Stromal cell of bone marrow (primary cell): ENCODE results near the gene NEURL1.
"Not testable (repeated sequence)": the region's sequence is repeated elsewhere in the genome, so short reads cannot be mapped to it uniquely, and the experiment has no call there.

Experiments used
- DNase-seq: peaks from one replicate; pipeline ENCODE4 v3.0.0-alpha.2; 2012; ENCODE audit warnings: low read depth

Gene NEURL1

DNA sequence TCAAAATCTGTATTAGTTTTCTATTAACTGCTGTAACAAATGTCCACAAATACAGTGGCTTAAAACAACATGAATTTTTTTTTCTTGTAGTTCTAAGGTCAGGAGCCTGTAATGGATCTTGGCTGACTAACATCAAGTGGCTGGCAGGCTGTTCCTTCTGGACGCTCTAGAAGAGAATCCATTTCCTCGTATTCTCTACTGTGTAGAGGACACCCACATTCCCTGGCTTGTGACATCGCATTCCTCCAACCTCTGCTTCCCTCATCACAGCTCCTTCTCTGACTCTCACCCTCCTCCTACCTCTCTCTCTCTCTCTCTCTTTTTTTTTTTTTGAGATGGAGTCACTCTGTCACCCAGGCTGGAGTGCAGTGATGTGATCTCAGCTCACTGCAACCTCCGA lies 30.0 kb upstream of the NEURL1 start:
- no peak for DNase-seq

DNA sequence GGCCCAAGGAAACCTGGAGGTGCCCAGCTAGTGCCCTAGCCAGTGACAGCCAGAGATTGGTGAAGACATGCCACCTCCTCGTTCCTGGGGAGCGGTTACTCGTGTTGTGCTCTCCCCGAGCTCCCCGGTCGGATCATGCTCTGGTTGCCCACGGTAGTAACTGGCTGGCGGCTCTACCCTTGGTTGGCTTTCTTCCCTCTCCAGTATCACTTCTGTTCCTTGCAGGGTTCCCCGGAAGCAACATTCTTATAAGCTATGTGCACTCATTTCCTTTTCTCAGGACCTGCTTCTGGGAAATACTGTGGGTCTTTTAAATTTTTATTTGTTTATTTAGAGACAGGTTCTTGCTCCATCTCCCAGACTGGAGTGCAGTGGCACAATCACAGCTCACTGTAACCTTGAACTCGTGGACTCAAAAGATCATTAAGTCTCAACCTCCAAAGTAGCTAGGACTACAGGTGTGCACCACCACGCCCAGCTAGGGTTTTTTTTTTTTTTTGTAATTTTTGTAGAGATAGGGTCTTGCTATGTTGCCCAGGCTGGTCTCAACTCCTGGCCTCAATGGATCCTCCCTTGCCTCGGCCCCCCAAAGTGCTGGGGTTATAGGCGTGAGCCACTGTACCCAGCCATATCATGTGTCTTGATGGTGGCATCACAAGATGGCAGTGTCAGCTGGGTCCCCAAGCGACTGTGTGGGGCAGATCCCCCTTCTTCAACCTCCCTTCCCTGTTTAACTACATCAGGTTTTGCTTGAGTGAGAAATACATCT lies 27.9 kb upstream of the NEURL1 start:
- no peak for DNase-seq

DNA sequence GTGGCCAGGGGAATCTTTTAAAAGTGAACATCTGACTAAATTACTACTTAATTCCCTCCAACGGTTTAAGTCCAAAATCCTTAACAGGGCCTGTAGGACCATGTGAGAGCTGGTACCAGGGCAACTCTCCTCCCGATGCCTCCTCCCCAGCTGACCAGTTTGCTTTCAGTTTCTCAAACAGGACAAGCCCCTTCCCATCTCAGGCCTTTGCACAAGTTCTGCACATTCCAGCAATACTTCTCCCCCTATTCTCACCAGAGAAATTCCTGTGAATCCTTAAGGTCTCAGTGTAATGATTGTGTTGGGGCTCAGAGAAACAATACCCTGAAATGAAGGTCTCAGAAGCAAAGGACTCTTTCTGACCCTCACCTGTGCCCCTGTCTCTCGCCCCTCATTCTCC lies 26.8 kb upstream of the NEURL1 start:
- DNase-seq, result no peak

DNA sequence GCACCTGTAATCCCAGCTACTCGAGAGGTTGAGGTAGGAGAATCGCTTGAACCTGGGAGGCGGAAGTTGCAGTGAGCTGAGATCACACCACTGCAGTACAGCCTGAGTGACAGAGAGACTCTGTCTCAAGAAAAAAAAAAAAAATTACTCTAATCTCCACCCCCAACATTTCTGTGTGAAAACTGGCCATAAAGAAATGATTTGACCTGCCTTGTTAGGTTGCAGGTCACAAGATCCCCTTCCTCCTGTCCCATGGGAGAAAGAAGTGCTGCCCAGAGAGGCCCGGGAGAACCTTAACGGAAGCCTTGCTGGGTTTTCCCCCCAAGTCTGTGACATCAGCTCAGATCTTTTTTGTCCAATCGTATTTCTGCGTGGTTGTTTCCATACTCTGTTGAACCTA lies 26.1 kb upstream of the NEURL1 start:
- DNase-seq, result no peak

DNA sequence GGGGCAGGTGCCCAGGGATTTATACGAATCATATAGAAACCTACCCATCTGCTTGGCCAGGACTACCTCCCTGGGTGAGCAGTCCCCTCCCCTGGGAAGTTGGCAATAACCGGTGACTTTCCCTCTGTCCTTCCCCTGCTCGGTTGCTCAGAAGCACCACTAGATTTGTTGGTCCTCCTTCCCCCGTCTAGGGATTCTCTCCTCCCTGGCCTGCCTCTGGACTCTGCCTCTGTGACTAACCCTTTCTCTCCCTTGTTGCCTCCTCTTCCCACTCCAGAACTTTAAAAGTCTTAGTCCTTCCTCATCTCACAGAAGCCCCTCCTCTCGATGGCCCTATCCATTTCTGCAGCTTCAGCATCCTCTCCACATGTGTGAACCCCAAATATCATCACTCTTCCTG lies 24.3 kb upstream of the NEURL1 start:
- DNase-seq, result no peak

DNA sequence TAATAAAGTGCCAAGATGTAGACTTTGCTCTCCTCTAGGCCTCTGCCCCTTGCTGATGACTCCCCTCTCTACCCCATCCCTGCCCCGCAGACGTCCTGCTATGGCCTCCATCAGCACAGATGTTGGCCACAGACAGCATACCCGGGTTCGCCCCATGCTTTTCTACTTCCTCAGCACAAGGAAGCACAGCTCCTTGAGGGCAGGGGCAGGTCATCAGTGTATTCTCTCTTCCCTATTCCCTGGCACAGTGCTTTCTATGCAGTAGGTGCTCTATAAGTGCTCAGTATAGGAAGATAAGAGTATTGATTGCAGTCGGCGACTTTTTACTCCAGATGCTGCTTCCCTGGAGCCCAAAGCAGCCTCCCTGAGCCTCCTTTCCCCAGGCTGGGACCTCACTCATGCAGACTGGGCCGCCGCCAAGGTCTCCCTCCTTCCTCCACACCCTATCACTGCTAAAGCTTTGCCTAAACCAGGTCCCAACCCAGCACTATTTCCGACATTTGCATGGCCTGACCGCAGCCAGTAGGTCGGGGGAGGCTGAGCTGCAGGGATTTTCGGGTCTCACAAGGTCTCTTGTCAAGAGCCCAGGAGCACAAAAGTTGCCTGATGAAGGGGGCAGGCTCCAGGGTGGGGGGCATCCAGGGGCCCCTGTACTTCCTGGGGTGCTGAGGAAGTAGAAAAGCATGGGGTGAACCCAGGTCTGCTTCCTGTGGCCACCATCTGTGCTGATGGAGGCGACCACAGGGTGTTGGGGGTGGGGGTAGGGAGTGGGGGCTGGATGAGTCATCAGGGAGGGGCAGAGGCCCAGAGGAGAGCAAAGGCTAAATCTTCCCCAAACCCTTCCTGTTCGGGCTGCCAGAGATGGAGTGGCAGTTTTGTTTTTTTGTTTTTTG lies 22.5 kb upstream of the NEURL1 start:
- DNase-seq, result no peak

DNA sequence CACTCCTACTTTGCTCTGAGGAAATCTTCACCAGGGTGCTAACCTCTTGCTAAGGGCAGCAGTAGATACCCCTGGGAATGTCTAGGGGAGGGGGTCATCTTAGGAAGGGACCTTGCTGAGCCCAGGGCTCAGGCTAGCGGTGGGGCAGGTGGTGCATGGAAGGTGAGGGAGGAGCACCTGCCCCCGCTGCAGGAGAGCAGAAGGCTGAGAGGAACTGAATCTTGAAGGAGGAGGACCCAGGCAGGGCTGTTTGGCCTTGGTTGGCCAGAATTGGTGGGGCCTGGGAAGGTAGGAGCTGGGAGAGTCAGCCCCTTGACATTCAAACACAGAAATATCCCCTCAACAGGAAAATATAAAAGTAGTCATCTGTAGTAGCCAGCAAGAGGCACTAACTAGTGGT lies 21.5 kb upstream of the NEURL1 start:
- no peak for DNase-seq

DNA sequence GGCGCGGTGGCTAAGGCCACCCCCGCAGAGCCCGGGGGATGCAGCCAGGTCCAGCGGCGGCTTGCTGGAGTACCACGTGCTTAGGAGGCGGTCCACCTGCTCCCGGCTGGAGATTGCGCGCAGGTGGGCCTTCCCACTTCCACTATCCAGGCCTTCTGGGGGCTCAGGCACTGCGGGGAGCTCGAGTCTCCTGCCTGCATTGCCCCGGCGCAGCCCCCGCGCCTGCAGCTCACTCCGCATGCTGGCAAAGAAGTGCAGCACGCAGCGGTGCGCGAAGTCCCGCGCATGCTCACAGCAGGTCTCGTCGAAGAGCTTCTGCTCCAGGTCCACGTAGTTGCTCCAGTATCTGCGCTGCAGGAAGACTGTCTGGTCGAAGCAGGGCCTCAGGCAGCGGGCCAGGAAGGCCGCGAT lies 20.2 kb upstream of the NEURL1 start:
- DNase-seq, result no peak

DNA sequence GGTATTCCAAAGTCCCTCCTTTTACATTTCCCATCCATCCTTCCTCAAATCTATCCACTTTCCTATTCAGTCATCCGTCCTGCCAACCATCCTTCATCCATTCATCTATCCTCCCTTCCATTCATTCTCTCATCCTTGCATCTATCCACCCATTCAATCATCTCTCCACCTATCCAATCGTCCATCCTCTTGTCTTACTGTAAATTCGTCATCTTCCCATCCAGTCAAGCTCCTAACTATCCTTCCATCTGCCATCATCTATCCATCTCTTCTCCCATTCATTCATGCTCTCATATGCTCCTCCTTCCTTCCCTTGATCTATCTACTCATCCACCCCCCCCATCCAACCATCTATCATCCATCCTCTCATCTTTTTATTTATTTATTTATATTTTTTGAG lies 19.4 kb upstream of the NEURL1 start:
- no peak for DNase-seq

DNA sequence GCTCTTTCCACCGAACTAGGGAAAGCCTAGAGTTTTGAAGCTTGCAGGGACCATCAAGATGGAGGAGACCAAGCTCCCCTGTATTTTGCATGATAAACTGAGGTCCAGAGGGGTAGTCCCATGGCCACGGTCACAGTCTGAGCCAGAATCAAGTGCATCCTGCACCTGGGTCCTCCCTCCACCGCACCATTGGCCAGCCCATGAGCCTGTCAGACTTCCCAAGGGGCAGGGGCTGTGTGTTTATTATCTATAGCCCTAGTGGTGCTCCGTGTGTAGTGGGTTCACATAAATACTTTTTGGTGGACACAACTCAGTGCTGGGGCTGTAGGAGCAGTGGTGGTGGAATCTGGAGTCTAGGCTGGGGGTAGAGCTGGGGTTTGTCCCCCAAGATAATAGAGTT lies 18.1 kb upstream of the NEURL1 start:
- DNase-seq, result no peak

DNA sequence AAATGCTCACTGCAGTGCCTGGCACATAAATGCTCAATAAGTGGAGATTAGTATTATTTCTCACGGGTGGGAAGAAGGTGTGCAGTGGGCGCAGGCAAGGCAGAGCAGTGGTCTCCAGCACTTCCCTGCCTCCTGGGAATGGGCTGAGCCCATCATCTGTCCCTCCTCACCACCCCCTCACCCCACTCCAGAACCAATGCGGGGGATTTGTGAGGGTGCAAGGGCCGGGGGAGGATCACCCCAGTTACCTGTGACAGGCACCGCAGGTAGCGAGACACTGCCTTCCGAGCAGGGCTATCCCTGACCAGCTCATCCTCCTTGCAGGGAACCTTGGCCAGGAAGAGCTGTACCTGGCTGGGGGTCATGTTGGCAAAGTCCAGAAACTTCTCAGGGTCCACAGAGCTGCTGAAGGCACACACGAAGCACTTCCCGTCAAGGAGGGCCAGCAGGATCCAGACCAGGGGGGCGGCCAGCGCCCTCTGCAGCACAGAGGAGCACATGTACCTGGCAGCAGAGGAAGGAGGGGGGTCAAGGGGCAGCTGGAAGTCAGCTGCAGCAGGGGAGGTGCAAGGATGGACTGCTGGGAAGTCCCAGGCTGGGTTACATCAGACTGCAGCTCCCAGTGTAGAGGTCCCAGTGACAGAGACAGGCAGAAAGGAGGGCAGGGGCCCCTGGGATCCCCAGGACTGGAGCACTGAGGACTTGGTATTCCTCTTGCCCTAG lies 17.3 kb upstream of the NEURL1 start:
- DNase-seq, result no peak

DNA sequence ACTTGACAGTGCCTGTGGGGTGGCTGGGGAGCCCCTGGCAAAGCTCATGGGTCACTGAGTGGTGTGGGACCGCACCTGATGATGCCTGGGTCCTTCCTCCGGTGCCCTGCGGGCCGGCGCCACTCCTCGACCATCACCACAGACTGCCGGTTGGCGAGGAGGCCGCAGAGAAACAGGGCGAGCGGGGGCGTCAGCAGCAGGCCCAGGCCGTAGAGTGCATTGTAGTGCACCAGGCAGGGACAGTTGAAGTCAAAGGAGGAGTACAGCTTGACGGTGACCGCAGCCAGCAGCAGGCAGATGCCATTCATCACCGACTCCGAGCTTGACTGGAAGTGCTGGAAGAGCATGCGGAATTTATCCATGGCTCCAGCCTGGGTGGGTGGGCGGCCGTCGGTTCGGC lies 14.8 kb upstream of the NEURL1 start:
- DNase-seq, result no peak

DNA sequence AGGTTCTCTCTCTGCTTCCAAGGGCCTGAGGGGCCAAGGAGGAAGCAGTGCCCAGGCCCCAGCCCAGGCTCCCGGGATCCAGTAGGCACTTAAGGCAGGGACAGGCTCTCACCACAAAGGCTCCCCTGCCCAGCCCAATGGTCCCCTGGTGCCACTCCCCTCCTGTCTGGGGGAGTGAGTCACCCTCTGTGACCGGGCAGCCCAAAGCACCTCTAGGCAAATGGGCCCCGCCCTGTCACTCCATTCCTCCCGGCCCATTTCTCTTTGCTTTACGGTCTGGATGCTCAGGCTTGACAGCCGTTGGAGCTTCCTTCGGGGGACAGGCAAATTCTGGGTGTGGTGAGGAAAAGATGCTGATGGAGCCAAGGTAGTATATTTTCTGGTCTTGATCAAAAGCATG lies 14.4 kb upstream of the NEURL1 start, which contains the start of gene CALHM3:
CALHM3 (minus strand) TSS at position 106 of the 400 bp plus-strand sequence. CDS start 208 bp downstream, outside the sequence.
- no peak for DNase-seq

DNA sequence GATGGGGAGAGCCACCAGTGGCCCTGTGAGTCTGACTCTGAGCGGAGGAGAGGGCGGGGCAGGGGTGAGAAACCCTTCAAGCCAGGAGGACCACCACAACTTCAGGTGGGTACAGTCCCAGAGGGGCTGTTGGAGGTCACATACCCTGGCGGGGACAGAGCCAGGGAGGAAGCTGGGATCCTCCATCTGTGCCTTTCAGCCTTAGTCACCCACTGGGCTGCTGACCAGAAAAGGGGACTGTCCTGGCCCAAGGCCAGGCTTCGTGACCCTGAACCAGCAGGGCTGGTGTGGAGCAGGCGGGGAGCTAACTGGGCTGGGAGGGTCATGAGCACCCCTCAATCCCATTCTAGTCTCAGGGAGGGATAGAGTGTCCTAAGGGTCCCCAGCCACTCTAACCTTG lies 13.0 kb upstream of the NEURL1 start:
- no peak for DNase-seq

DNA sequence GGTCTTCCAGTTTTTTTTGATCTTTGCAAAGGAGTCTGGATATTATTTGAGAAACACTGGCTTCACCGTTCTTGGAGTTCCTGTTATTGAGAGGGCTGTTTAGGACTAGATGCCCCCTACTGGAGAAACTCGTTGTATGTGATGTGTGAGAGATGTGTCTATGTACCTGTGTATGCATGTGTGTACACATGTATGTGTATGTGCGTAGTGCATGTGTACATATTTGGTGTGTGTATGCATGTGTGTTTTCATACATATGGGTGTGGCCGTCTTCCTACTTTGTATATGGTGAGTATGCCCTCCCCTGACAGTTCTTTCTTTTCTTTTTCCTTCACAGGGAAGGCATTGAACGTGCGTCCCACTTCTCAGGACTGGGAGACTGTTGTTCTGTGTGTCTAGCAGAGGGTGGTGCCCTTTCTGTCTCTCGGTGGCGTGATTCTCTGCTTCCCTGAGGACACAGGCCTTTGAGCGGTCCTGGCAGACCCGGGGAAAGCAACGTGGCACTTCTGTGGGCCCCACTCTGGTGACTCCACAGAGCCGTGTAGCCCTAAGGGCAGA lies 11.5 kb upstream of the NEURL1 start:
- DNase-seq, result peak; percentile 64

DNA sequence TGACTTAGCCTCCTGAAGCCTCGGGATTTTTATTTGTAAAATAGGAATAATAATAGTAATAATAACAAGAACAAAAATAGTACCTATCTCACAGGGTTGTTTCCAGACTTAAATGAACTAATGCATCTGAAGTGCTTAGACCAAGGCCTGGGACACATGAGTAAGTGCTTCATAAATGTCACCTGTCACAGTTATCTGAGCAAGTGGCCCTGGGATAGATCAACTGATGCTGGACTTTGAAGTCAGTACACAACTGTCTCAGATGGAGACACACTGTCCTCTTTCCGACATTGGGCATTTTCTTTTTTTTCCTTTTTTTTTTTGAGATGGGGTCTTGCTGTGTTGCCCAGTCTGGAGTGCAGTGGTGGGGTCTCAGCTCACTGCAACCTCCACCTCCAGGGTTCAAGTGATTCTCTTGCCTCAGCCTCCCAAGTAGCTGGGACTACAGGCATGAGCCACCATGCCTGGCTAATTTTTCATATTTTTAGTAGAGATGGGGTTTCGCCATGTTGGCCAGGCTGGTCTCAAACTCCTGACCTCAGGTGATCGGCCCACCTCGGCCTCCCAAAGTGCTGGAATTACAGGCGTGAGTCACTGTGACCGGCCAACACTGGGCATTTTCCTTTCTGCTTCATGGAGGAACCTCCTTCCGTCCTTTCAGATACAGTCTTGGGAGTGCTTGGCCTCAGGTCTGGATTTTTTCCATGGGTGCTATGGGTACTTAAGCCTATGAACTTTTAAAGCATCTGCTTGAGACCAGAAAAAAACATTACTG lies 6.7 kb upstream of the NEURL1 start:
- DNase-seq, result not testable (repeated sequence)

DNA sequence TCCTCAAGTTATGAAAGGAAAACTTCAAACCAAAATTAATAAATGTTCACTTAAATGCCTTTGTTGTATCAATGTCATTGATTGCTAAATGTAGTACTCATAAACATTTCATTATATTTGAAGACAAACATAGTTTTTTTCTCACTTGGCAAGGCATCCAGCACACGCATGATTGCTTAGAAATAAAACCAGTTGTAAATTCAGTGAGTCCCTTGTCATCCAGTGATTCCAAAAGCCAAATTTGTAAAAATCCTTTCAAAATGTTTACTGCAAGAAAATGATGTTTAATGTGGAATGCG lies 6.1 kb upstream of the NEURL1 start:
- DNase-seq, result no peak

DNA sequence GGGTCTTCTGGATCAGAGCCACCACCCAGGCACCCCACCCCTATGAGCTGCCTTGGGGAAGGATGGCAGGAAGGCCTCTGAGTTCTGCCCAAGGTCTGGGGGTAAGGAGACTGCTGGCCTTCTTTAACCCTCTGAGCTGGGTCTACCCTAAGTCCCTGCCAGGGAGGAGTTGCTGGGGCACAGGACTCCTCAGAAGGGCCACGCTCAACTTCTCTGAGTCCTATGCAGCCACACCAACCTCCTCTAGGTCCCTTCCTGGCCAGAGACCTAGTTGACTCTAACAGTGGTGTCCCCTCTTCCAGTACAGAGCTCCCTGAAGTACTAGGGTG lies 2.6 kb upstream of the NEURL1 start:
- DNase-seq, result no peak

DNA sequence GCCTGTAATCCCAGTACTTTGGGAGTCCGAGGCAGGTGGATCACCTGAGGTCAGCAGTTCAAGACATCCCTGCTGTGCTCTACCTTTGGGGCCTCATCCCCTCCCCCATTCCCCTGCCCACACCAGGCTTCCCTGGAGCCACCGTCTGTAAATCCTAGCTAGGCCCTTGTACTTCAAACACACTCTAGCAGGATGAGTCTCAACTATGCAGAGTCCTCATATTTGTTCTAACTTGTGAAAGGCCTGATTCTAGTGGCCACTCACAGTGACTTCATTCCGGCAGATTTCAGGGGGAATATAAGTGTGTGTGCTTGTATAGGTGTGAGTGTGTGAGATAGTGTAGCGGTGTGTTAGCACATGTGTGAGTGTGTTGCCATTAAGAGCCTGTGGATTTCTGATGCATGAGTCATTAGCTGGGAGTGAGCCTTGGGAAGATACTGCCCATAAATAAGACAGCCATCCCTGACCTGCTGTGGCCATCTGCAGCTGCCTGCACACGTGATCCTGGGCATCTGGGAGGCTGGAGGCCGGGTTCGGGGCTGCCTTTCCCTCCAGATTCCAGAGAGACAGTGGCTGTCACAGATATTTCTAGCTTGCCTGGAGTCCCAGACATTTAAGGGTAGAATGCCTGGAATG lies 1.7 kb upstream of the NEURL1 start:
- peak; percentile 33 for DNase-seq

DNA sequence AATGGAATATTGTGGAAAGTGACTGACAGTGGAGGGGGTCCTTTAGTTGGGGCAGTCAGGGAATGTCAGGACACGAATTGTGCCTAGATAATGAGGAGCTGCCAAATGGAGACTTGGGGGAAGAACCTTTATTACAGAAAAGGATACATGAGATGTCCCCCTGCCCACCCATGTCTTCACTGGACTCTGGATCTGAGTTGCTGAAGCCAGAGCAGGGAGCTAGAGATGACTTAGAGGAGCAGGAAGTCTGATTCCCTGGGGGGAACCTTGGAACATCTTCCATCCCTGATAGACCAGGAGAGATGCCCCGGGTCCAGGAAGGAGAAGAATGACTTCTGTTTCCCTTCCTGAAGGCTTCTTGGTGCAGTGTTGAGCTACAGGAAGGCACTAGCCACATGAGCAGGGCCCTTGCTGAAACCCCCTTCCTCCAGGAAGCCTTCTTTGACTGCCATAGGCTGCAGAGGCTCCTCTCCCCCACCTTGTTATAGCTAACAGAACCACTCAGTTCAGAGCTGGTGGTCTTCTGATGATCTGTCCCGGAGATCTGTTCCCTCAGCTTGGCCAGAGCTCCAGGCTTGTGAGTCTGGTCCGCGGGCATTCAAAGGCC lies 747 bp upstream of the NEURL1 start:
- no peak for DNase-seq
